Activated CD8-positive, alpha-beta T cell treated with anti-CD3 and anti-CD28 coated beads for 36 hours (primary cell): ENCODE measurements around the gene EGFL8. TPM values are rescaled to one million over a fixed set of nuclear protein-coding genes. Genes with fewer than 3 reads are reported as not detected.

Source experiments
- ATAC-seq: fragments of 200-7000 bp; cut with Tn5 transposase; one replicate; pipeline ENCODE4 v1.10.0; 2021; ENCODE audit warnings: mild to moderate bottlenecking, moderate library complexity
- CTCF ChIA-PET: fragments of 350-600 bp; sonication (Branson Sonifier 250); formaldehyde crosslinking; loops from one replicate; lab custom pipeline; 2021; ENCODE audit warnings: antibody characterized with exemption; lab: Charles Lee
- POLR2A ChIA-PET: fragments of 350-600 bp; sonication (Branson Sonifier 250); formaldehyde crosslinking; loops from one replicate; lab custom pipeline; 2021; ENCODE audit warnings: antibody characterized with exemption; lab: Charles Lee
- DNase-seq: peaks from one replicate; pipeline ENCODE4 v3.0.0-alpha.2; 2020
- H3K27ac Mint-ChIP-seq: one replicate; pipeline ENCODE4 v1.8.0; 2021; ENCODE audit warnings: mild to moderate bottlenecking, mixed read lengths
- H3K27me3 Mint-ChIP-seq: one replicate; pipeline ENCODE4 v1.8.0; 2021; ENCODE audit warnings: mixed read lengths
- H3K36me3 Mint-ChIP-seq: one replicate; pipeline ENCODE4 v1.8.0; 2021; ENCODE audit warnings: low read depth, mixed read lengths
- H3K4me1 Mint-ChIP-seq: one replicate; pipeline ENCODE4 v1.8.0; 2021; ENCODE audit warnings: low read depth, mixed read lengths
- H3K4me3 Mint-ChIP-seq: one replicate; pipeline ENCODE4 v1.8.0; 2021; ENCODE audit warnings: mild to moderate bottlenecking, moderate library complexity, mixed read lengths
- H3K9me3 Mint-ChIP-seq: one replicate; pipeline ENCODE4 v1.8.0; 2021; ENCODE audit warnings: mixed read lengths
- CTCF ChIP-seq: fragments of 200-600 bp; IDR thresholded peaks from one replicate; pipeline ENCODE4 v1.8.0; 2022; ENCODE audit warnings: antibody characterized with exemption, mild to moderate bottlenecking
- intact Hi-C: fragments of 100-400 bp; cut with micrococcal nuclease; formaldehyde crosslinking; loops from one replicate; pipeline ENCODE4 v1.10.0; 2022
- microRNA-seq: library from miRNA; unstranded; fragments of <30 nt; microRNA quantifications from one replicate; pipeline ENCODE4 v1.2.0, GENCODE V29; 2022; ENCODE audit warnings: borderline microRNAs expressed, borderline replicate concordance
- total RNA-seq, 2 experiments: library from RNA; stranded (reverse); gene quantifications; one replicate each; pipeline ENCODE4 v1.2.3, GENCODE V29; 2021

EGFL8 gene
- total RNA-seq, 2 experiments from 2014 or later: 13.3 to 14.0 TPM

GRCh38 chr6:32216998-32217397, 52.6 kb downstream of the EGFL8 start:
- H3K9me3 Mint-ChIP-seq: no peaks in the 10 kb centered on the region
- no peak for TF ChIP-seq CTCF
- intact Hi-C loops: no loop called here
- no peak for ATAC-seq
- no peaks in the 10 kb centered on the region for H3K27me3 Mint-ChIP-seq
- DNase-seq: no peak
- H3K27ac Mint-ChIP-seq: no peak overlapping the region
- CTCF ChIA-PET: no interaction called here
- H3K4me1 Mint-ChIP-seq: no peaks in the 10 kb centered on the region
- H3K4me3 Mint-ChIP-seq: no peak overlapping the region
- no peaks in the 10 kb centered on the region for H3K36me3 Mint-ChIP-seq
- POLR2A ChIA-PET: no interaction called here

Small RNA genes within 50 kb of the gene (microRNA-seq; reads per million reads assigned to microRNA genes)
- gene MIR6721 (2.1 reads per million), gene MIR6833 (not detected)

Other genes with a start within 250 kb of the EGFL8 start
- 1 to 10 TPM in 1 of 2 experiments, under 1 TPM in 1; 0.99 to 1.4 TPM for gene C2, start 236.9 kb upstream of the EGFL8 start, total RNA-seq
- gene CFB, start 218.5 kb upstream of the EGFL8 start, total RNA-seq: under 1 TPM; 0.43 to 0.45 TPM
- gene NELFE, start 205.6 kb upstream of the EGFL8 start, total RNA-seq: 10 to 100 TPM; 60.5 to 61.0 TPM
- 10 to 100 TPM; 76.5 to 77.3 TPM for gene SKIC2, start 205.4 kb upstream of the EGFL8 start, total RNA-seq
- 10 to 100 TPM; 13.0 to 13.1 TPM for gene DXO, start 192.5 kb upstream of the EGFL8 start, total RNA-seq
- gene C4A, start 182.5 kb upstream of the EGFL8 start, total RNA-seq: 1 to 10 TPM; 2.8 to 3.2 TPM
- gene C4B, start 149.8 kb upstream of the EGFL8 start, total RNA-seq: 1 to 10 TPM; 2.7 to 3.3 TPM
- gene CYP21A2, start 126.2 kb upstream of the EGFL8 start, total RNA-seq: under 1 TPM; 0.16 to 0.27 TPM
- gene TNXB, start 55.3 kb upstream of the EGFL8 start, total RNA-seq: 1 to 10 TPM; 1.8 to 3.7 TPM
- 10 to 100 TPM; 54.1 to 55.2 TPM for gene ATF6B, start 36.3 kb upstream of the EGFL8 start, total RNA-seq
- 1 to 10 TPM; 5.3 to 5.8 TPM for gene FKBPL, start 34.3 kb upstream of the EGFL8 start, total RNA-seq
- gene PRRT1, start 12.7 kb upstream of the EGFL8 start, total RNA-seq: 1 to 10 TPM; 1.1 to 1.6 TPM
- gene PPT2, start 10.5 kb upstream of the EGFL8 start, total RNA-seq: 10 to 100 TPM; 14.4 to 21.7 TPM
- 10 to 100 TPM; 24.6 to 28.7 TPM for gene AGPAT1, start 11.5 kb downstream of the EGFL8 start, total RNA-seq
- gene RNF5, start 13.8 kb downstream of the EGFL8 start, total RNA-seq: 10 to 100 TPM; 55.4 to 57.9 TPM
- 10 to 100 TPM; 15.5 to 16.4 TPM for gene AGER, start 19.7 kb downstream of the EGFL8 start, total RNA-seq
- gene PBX2, start 25.6 kb downstream of the EGFL8 start, total RNA-seq: 10 to 100 TPM; 59.6 to 64.2 TPM
- gene GPSM3, start 28.0 kb downstream of the EGFL8 start, total RNA-seq: 10 to 100 TPM; 67.8 to 68.7 TPM
- 1 to 10 TPM; 1.2 to 1.3 TPM for gene NOTCH4, start 59.5 kb downstream of the EGFL8 start, total RNA-seq
- gene TSBP1, start 207.3 kb downstream of the EGFL8 start, total RNA-seq: not detected
- not detected for gene BTNL2, start 242.6 kb downstream of the EGFL8 start, total RNA-seq